T-helper 17 cell (primary cell): ENCODE measurements around the gene SCN11A. TPM values are rescaled to one million over a fixed set of nuclear protein-coding genes. Genes with fewer than 3 reads are reported as not detected.

Experiments used
- ATAC-seq: fragments of 150-1000 bp; cut with Tn5 transposase; 2 replicates; pipeline ENCODE4 v1.10.0; 2021; ENCODE audit warnings: mild to moderate bottlenecking, moderate library complexity
- DNase-seq, 3 donors: peaks; one replicate each; pipeline versions ENCODE4 v3.0.0 to v3.0.0-alpha.2; 2020 to 2021
- H3K9me3 ChIP-seq: one replicate; pipeline ENCODE4 v1.7.0; 2013; ENCODE audit warnings: low read length, mild to moderate bottlenecking; ENCODE audit not compliant: control insufficient read depth, poor library complexity, severe bottlenecking
- H3K27ac Mint-ChIP-seq: one replicate; pipeline ENCODE4 v1.8.0; 2022; ENCODE audit warnings: mild to moderate bottlenecking, moderate library complexity, mixed read lengths
- H3K27me3 Mint-ChIP-seq: one replicate; pipeline ENCODE4 v1.8.0; 2022; ENCODE audit warnings: mixed read lengths
- H3K36me3 Mint-ChIP-seq: one replicate; pipeline ENCODE4 v1.8.0; 2022; ENCODE audit warnings: low read depth, mixed read lengths
- H3K4me1 Mint-ChIP-seq: one replicate; pipeline ENCODE4 v1.8.0; 2022; ENCODE audit warnings: mild to moderate bottlenecking, mixed read lengths
- H3K4me3 Mint-ChIP-seq: one replicate; pipeline ENCODE4 v1.8.0; 2022; ENCODE audit warnings: mild to moderate bottlenecking, moderate library complexity, mixed read lengths
- total RNA-seq, 4 donors: library from RNA in 2 of 4; stranded (reverse) in 2 of 4; gene quantifications; one replicate each; pipeline ENCODE4 v1.2.3 and lab custom pipeline; 2022 to 2026

SCN11A gene
- total RNA-seq, 2 donors from 2014 or later: 0.05 TPM; not detected in 1

DNA sequence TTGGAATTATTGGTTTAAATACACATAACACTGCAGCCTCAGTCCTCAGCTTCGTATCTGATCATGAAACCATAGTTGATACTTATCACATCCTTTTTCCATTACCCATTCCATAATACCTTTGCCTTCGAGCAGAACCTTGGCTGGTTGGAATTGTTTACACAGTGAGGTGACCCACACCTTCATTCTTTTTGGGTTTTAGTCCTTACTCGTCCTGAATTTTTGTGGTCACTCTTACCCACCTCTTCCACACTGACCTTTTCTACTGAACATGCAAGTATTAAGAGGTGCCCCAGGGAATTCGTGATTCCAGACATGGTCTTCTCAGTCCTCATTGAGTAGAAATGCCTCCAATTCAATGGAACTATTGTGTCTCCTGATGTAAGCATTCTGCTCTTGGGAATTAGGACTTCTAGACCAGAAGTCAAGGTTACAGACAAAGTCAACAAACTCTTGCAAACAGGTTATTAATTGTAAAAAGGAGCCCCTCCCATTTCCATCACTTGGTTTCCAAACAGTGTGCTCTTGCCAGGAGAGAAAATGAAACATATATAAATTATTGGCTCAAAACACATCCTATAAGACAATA lies 37.7 kb downstream of the SCN11A start:
- Mint-ChIP-seq H3K4me3 (no peak overlapping the region), H3K27ac (no peak overlapping the region), H3K36me3 (no peaks in the 10 kb centered on the region), H3K27me3 (peaks cover 56% of the 10 kb centered on the region), H3K4me1 (no peaks in the 10 kb centered on the region)
- DNase-seq (no peak), ATAC-seq (no peak)
- H3K9me3 ChIP-seq: no peaks in the 10 kb centered on the region

DNA sequence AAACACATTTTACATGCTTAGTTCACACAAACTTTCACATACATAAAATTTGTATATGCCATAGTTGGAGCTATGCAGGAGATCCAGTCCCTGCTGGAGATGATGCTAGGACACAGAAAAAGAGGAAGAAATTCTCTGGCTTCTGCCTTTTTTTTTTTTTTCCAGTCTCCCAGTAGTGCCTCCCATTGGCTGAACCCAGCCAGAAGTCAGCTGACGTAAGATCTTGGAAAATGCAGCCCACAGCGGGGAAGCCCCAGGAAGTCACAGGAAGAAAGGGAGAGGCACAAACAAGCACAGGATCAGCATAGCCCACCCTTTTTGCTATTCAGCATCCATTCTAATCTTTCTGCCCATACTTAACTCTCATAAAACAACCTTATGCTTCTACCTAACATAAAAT lies 38.5 kb downstream of the SCN11A start:
- no peak for DNase-seq
- no peak for ATAC-seq
- no peaks in the 10 kb centered on the region for H3K9me3 ChIP-seq
- H3K36me3 Mint-ChIP-seq: no peaks in the 10 kb centered on the region
- H3K27ac Mint-ChIP-seq: no peak overlapping the region
- no peaks in the 10 kb centered on the region for H3K4me1 Mint-ChIP-seq
- no peak overlapping the region for H3K4me3 Mint-ChIP-seq
- peaks cover 52% of the 10 kb centered on the region for H3K27me3 Mint-ChIP-seq

DNA sequence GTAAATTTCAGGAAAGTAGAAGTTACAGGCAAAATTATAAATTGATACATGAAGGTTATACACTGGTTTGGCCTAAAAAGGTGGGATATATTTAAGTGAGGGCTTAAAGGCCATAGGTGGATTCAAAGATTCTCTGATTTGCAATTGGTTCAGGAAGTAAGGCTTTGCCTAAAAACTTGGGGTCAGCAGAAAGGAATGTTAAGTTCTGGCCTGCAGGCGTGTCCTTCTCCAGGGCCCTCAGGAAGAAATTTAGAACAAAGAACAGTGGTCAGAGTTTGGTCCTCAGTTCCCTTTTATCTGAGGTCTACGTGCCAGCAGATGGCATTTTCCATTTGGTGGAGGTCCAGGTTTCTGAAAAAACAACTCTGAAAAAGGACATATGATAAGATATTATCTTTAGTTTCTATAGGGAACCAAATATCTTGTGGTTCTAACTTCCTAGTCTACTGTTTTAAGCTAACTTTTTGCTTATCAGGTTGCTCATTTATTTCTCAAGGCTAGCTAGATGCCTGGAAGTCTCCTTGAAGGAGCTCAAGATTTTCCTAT lies 40.5 kb downstream of the SCN11A start:
- no peak for ATAC-seq
- Mint-ChIP-seq H3K4me1 (no peaks in the 10 kb centered on the region), H3K4me3 (no peak overlapping the region), H3K27me3 (peaks cover 51% of the 10 kb centered on the region), H3K27ac (no peak overlapping the region), H3K36me3 (no peaks in the 10 kb centered on the region)
- no peak for DNase-seq
- H3K9me3 ChIP-seq: no peaks in the 10 kb centered on the region

DNA sequence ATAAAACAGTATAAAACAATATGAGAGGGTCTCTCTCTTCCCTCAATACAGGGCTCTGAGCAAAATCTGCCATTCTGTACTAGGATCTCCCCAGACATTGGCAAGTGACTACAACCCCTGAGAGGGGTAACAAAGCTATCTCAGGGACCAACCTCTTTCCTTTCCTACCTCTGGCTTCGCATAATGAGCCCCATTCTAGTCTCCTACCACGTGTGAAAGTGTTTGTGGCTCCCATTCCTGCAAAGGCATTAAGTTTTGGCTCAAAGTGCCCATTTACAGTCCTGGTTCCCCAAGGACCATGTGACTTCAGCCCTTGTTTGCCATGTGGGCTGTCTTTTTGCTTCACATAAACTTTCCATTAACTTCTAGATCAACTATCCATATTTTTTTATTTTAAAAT lies 46.4 kb downstream of the SCN11A start:
- DNase-seq: no peak
- Mint-ChIP-seq H3K4me1 (no peaks in the 10 kb centered on the region), H3K27me3 (peaks cover 47% of the 10 kb centered on the region), H3K36me3 (no peaks in the 10 kb centered on the region), H3K27ac (no peak overlapping the region), H3K4me3 (no peak overlapping the region)
- no peaks in the 10 kb centered on the region for H3K9me3 ChIP-seq
- ATAC-seq: no peak

Other genes starting within 250 kb of the SCN11A start
- gene SCN10A, start 235.7 kb downstream of the SCN11A start, total RNA-seq: not detected
- 100 to 1,000 TPM; 102 to 107 TPM for gene WDR48, start 72 bp upstream of the SCN11A start, total RNA-seq
- gene GORASP1, start 55.7 kb upstream of the SCN11A start, total RNA-seq: 10 to 100 TPM; 29.2 to 40.1 TPM
- gene TTC21A, start 55.7 kb upstream of the SCN11A start, total RNA-seq: 10 to 100 TPM in 1 of 2 donors, 1 to 10 TPM in 1; 3.5 to 12.3 TPM
- gene CSRNP1, start 101.6 kb upstream of the SCN11A start, total RNA-seq: 100 to 1,000 TPM; 356 to 408 TPM
- not detected for gene XIRP1, start 140.7 kb upstream of the SCN11A start, total RNA-seq
- gene CX3CR1, start 228.1 kb upstream of the SCN11A start, total RNA-seq: 1 to 10 TPM in 1 of 2 donors, under 1 TPM in 1; 0.65 to 3.1 TPM